ENCODE measurements around the gene KAT6B.
"Not testable (repeated sequence)": the region's sequence is repeated elsewhere in the genome, so short reads cannot be mapped to it uniquely, and the experiment has no call there.

Gene KAT6B

DNA sequence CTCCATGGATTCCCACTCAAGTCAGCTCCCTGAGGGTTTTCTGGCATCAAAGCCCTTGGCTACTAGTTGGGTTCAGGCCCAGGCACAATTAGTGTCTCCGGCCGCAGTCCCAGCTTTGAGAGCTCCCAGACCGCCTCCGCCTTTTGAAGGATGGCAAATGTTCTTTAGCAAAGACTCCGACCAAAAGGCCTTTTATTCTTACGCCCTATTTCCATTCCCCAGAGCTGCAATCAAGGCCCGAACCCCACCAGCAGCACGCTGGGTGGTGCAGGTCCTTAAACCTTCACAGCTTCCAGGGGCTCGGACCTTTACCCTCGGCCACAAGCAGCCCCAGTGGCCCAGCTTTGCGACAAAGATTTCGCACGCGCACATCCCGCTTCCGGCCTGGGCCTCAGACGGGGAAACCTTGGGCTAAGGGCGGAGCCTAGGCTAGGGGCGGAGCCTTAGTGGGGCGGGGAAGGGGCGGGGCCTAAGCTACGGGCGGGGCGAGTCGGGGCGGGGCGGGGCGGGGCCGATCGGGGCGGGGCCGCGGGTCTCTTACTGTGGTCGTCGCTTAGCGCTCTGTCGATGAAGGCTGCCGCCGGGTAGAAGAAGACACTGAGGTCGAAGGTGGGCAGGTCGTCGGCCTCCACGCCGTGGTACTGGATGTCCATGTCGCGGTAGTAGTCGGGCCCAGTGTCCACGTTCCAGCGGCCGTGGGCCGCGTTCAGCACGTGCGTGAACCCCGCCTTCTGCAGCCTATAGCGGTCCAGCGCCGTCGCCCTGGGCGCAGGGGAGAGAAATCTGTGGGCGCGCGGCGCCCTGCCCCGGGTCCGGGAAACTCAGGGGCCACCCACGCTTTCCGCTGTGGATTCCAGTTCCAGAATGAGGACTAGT lies 217.1 kb downstream of the KAT6B start:
- DNase-seq: no peak

- DNase-seq: no peak
These were observed 222.3 kb downstream of the KAT6B start for GRCh38 chr10:75048669-75049098.

DNA sequence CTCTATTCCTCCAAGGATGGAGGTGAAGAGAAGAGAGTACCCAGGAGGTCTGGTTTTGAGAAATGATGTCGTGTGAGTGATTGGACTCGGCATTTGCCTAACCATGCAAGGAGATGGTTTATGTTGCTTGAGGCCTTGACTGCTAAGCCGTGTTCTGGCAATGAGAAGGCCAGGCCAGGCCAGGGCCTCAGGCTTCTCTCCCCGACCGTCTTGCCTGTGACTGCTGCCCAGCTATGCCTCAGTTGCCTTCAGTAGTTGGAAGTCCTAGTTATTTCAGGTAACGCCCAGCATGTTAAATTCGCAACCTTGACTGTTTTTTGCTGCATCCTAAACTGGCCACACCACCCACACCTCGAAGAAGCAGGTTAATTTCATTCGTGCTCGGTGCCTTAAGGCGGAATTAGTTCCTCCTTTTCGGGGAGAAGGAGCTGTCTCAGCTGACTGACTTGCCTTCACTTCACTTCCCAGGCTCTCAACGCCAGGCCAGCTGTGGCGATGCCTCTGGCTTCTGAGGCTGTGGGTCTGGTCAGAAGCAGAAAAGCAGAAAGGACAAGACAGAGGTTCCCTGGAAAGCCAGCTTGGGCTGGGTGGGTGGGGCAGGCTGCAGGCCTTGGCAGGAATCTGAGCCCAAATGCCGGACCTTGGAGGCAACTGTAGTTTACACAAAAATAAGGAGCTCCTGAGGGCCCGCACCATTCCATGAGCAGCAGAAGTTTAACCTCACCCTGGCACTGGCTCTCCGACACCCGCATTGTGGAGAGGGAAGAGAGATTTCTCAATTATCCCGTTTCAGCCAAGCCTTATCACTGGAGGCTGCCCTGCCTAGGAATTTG lies 223.1 kb downstream of the KAT6B start:
- no peak for DNase-seq

GRCh38 chr10:75050149-75050919 lies 223.9 kb downstream of the KAT6B start:
- no peak for DNase-seq

DNA sequence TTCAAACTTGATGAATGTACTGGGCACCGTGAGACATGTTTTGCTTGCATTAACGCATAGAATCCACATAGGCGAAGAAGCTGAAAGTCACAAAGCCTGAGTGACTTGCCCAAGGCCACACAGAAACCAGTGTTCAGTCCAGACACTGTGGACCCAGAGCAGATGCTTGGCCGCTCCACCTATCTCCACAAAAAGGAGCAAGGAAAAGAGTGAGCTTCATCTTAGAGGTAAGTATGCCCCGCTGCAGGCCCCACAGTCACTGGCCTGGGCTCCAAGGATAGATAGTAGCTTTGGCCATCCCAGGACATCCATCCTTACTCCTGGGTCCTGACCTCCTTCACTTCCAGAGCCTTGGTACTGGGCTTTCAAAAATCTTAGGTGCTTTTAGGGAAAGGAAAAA lies 224.9 kb downstream of the KAT6B start:
- DNase-seq: no peak

GRCh38 chr10:75055896-75056406 lies 229.6 kb downstream of the KAT6B start:
- DNase-seq: not testable (repeated sequence)

DNA sequence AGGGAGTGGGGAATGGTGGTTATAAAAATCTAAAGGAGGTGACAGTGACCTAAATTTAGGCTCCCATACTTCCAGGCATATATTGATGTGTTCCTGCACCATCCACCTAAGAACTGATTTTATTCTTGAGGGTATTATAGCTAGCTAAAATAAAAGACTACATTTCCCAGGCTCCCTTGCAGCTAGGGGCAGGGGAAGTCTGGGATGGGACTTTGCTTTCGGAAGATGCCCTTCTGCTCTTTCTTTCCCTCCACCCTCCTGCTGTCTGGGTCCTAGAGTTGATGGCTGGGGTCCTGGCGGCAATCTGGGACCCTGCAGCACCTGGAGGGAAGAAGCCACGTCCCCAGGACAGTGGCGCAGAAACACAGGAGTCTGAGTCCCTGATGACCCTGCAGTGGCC lies 231.3 kb downstream of the KAT6B start:
- DNase-seq: no peak

DNA sequence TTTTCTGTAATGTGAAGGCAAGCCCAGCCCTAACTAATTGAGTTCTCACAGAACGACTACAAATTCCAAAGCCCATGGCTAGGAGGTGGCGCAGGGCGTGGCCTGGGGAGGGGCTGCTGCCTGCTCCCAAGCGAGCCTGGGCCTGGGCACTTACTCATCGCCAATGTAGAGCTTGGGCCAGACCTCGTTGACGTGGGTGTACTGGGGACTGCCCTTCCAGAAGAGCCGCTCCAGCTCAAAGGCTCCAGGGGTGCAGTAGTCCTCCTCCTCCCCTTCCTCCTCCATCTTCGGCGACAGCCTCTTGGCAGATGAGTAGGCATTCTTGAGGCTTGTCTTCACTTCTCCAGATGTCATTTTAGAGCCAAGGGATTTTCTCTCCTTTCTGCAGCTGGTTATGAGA lies 231.8 kb downstream of the KAT6B start:
- DNase-seq: no peak

- DNase-seq: no peak
These were observed 235.5 kb downstream of the KAT6B start for GRCh38 chr10:75061709-75062505.

DNA sequence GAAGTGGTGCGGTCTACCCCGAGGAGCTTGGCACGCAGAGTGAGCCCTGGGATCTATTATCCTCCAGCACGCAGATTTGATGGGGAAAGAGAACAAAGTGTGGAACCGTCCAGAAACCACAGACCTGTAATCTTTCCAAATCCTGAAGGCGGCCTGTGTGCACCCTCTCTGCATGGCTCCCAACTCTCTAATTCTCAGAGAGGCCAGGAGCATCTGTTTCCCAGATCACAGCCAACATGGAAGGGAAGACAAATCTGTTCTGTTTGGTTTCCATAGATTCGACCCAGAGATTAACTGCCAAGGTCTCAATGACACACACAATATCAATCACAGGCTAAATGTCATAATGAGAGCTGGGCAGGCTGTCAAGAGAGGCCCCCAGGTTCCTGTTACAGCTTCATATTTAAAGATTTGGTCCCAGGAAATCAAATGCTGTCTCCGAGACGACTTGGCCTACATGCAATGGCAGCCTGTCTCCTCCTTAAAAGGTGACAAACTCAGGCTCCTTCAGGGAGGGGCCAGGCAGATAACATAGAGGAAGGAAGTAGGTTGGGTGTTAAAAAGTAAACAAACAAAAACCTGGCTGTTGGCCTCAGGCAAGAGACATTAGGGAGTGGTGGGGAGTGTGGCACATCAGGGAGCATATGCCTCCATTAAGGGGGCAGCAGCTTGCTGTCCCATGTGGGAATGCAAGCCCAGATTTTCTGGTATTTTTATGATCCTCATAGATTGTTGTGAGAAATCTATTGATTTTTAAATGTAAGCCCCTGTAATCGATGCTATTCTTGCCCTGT lies 236.3 kb downstream of the KAT6B start:
- peak; percentile 74 for DNase-seq

DNA sequence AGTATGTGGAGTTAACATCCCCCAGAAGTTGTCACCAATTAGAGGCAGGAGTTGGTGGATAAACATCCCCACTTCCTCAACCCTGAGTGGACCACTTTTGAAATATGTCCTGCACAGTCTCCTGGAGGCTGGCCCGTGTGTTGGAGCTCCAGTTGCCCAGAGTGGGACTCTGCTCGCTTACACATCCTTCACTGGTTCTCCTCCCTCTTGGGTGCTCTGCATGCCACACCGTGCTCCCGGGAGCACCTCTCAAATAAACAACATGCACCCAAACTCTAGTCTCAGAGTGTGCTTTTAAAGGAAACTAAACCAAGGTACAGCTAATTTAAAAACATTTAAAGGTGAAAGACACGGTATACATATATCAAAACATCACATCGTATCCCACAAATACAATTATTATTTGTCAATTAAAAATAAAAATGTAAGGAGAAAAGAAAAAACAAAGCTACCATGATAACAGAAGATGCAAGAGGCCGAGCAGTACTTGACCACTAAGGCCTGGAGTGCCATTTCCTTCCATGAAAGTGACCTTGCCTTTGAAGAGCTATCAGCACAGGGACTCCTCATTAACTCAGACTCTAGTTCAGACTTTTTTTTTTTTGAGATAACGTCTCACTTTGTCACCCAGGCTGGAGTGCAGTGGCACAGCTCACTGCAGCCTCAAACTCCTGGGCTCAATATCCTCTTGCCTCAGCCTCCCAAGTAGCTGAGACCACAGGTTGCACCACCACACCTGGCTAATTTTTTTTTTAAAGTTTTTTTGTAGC lies 237.2 kb downstream of the KAT6B start:
- DNase-seq: no peak

- DNase-seq: no peak
These were observed 238.7 kb downstream of the KAT6B start for GRCh38 chr10:75065076-75065475.

- DNase-seq: no peak
These were observed 239.9 kb downstream of the KAT6B start for GRCh38 chr10:75066271-75066670.

GRCh38 chr10:75067272-75067671 lies 240.9 kb downstream of the KAT6B start:
- no peak for DNase-seq

- DNase-seq: no peak
These were observed 242.1 kb downstream of the KAT6B start for GRCh38 chr10:75068523-75068922.

DNA sequence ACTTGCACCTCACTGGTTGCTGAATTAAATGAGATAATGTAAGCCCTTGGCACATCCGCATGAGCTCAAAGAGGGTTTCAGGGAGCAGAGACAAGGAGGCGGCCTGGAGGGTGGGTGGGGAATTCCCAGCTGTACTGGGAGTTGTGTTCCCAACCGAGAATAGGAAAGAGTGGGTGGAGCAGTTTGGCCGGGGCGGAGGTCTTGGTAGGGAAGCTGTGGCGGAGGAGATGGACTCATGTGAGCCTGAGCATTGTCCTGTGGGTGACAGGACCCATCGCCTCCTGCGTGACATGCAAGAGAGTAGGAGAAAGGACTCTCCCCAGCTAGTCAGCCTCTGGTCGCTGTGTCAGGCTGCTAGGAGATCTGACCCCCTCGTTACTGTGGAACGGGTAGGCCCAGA lies 244.1 kb downstream of the KAT6B start:
- no peak for DNase-seq

DNA sequence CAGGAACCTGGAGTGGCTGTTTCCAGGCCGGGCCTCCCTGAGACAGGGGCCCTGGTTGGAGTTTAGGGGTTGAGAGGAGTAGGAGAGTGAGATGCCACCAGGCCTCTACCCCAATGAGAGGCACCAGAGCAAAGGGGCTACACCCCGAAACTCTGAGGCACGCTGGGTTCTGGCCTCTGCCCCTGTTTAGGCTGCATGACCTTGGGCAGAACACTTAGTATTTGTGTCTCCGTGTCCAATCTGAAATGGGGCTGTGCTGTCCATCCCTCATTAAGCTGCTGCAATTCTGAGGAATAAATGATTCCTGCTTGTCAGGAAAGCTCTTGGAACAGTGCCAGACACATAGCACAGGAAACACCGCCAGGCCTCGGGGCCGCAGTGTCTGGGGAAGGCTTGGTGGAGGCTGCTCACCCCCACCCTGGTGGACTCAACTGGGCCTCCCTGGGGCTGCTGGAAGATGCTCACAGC lies 244.6 kb downstream of the KAT6B start:
- DNase-seq: peak; percentile 73

GRCh38 chr10:75071756-75072155 lies 245.4 kb downstream of the KAT6B start:
- no peak for DNase-seq

DNA sequence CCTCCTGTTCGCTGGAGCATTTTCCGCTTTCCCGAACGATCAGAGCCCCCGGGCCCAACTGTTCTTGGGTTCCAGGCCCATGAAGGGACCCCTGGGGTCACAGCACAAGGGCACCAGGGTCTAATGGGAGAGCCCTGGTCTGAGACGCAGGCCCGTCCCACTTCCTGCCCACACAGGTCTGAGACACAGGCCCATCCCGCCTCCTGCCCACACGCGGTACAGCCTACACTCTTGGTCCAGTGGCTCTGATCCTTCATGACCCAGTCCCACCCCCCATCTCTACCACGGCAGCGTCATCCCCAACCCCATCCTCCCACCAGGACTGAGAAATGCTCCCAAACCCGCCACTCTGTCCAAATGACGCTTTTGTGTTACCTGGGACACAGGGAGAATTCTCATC lies 246.3 kb downstream of the KAT6B start:
- DNase-seq: no peak

DNA sequence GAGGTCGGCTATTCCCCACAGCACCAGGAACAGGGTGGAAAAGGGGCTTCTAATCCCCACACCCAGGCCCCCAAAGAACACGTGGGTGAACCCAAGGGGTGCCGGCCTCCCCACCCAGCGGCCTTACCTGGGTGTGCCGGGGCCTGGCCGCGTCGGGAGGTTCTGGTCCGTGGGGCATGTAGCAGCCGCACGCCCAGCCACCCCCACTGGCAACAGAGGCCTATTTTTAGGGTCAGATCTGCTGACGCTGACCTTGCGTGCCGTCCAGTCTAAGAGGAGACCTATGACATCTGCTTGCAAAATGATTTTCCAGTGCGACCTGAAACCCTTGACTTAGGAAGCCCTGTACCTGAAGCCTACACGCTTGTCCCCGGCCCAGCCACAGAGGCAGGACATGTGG lies 247.0 kb downstream of the KAT6B start:
- DNase-seq: no peak
